NCI-H82 treated with DMSO at 0.1 percent for 48 hours (cell line): ENCODE results near the gene ZFAND3.

Experiments used
- DNase-seq: peaks from one replicate; lab custom pipeline; 2025; ENCODE audit not compliant: unreplicated experiment; lab: John Stamatoyannopoulos, UW

ZFAND3 gene

DNA sequence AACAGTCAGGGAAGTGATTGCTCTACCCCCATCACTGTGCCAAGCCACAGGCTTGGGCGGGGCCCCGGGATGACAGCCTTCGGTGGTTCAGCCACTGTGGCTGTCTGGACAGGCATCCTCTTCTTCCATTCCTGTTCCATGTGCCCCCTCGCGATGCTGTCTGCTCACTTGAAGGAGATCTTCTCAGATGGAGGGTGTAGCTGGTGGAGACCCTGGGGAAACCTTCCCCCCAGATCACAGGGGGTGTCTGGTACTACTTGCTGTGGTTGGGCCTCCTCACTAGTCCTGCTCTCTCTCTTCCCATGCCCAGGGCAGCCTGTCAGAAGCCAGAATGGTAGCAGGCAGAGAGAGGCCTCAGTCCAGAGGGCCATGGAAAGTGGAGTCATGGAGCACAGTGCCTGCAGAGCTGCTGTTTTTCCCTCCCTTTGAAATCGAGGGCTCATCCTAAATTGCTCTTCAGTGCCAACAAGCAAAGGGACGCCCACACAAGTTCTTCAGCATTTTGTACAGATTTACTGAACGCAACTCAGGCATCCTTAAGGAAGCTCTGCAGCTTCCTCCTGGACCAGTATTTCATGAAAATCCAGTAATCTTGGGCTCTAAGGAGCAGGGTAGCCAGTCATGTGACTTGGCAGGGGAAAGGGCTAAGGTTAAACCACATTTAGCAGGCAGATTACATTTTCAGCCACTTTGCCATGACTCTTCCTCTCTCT, 326.6 kb downstream of the ZFAND3 start:
- no peak for DNase-seq

DNA sequence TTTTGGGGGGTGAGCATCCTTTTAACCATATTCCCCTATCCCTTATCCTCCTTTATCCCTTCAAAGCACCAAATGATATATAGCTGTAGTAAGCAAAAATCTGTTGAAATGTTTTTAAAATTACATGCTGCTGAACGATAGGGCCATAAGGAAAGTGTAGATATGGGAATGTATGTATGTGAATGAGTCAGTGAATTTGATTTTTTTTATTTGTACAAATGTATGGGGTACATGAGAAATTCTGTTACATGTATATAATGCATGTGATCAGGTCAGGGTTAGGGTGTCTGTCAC, 327.2 kb downstream of the ZFAND3 start:
- DNase-seq, result no peak

DNA sequence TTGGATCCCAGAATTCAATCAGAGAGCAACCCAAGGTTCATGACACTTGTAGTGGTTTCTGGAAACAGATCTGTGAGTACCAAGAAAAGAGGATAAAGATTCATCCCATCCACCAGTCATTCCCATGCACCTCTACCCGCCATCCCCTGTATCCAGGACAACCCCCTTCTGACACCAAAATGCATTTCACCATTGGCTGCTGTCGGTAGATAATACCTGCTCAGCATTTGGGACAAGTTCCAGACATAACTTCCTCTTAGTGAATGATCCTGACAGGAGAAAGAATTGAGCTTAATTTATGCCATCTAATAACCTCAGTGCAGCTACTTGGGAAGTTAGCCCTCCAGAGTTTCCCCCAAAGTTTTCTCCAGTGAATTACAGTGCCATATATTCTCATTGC, 329.1 kb downstream of the ZFAND3 start:
- no peak for DNase-seq

DNA sequence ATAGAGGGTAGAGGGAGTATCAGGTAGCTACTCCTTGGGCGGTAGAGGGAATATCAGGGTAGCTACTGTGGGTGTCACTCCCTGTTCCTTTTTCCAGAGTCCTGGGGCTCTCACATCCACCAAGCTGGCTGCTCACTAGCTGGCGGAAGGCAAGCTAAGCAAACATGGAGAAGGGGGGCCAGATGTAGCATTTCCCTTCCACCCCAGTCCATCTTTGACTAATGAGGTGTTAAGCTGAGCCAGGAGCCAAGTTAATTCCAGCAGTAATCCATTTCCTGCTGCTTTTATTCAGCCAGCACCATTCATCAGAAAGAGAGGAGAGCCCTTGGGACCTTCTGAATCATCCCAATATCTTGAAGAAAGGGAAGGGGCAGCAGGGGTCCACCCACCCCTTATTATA, 330.0 kb downstream of the ZFAND3 start:
- DNase-seq, result peak; percentile 74

DNA sequence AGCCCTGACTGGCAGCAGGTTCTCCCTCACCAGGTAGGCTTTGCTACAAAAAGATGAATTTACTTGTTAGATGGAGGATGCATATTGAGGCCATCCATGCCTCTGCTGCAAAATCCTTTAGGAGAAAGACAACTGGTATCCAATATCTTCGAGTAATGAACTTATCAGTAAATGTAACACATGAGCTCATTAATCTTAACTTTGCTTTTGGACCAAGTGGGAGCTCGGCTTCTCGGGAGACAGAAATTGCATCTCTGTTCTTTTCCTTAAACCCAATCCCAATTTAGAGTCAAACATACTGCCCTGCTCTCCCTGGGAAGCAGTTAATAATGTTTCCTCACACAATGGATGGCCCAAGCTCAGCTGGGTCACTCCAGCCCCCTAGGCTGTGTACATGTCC, 330.5 kb downstream of the ZFAND3 start:
- DNase-seq, result no peak

DNA sequence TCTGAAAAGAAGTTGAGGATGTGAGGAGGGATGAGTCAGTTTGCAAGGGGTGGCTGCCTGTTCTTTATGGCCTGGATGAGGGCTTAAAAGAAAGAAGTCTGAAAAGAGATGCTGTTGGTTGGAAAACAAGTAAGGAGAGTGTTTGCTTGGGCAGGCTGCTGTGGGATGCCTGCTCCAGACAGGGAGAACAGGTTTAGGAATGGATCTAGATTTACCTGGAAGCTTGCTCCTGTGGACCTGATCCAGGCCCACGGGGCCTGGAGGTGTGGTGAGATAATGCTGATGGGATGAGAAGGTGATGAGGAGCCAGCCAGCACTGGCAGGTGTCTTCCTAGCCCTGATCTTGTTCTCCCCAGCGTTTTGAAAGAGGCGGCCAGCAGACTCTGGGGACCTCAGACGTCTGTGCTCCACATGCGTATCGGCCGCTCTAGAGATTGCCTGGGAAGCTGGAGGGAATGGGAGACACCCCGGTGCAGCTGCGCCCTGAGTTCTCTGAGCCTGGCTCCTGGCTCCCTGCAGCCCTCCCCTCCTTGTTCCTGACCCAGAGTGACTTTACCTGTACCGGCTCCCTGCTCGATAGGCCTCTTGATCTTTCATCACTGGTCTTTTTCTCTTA, 331.3 kb downstream of the ZFAND3 start:
- DNase-seq, result no peak

DNA sequence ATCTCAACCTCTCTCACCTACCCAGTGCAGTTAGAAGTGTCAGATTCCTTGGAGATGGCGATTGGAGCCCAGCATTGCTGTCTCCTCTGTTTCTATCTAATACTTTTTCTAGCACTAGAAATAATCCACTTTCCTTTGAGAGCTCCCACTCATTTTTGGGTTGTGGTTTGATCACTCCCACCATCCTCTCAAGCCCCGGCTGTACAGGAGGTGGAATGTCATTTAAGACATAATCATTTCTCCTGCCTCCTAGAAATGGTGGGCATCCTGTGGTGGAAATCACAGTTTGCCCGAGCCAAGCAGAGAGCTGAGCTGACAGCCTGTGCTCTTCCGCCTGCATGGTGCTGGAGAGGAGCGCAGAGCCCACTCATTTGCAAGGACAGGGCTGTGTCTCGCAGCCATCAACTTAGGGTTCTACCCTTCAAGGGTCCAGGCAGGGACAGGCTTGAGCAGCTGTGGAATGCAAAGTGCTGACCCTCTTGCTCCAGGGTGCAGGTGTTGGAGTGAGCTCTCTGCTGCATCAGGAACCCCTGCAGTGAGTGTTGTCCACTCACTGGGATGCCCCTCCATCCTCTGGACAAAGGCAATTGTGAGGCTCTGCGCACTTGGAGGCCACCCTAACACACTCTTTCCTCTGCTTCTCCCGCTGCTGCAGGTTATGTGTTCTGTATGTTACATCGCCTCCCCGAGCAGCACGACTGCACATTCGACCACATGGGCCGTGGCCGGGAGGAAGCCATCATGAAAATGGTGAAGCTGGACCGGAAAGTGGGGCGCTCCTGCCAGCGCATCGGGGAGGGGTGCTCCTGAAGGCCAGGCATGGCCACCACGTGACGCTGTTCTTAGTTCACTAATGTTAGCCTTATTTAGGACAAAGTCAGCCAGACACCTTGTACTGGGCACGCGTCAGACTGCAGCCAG, 332.3 kb downstream of the ZFAND3 start:
- DNase-seq, result no peak

DNA sequence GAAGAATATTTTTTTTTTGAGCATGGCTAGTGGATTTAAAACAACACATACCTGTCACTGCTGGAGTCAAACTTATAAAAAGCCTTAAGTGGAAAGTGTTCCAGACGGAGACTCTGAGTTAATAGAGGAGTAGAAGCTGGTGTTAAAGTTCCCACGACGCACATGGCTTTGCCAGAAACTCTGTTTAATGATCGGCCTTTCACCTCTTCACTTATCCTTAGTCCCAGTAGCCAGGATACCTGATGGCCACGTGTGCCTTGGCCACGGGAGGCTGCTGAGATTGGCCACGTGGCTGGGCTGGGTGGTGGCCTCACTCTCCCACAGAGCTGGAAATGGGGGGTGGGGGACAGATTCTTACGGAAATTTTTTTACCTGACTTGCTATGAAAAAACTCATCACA, 333.1 kb downstream of the ZFAND3 start:
- DNase-seq, result no peak

DNA sequence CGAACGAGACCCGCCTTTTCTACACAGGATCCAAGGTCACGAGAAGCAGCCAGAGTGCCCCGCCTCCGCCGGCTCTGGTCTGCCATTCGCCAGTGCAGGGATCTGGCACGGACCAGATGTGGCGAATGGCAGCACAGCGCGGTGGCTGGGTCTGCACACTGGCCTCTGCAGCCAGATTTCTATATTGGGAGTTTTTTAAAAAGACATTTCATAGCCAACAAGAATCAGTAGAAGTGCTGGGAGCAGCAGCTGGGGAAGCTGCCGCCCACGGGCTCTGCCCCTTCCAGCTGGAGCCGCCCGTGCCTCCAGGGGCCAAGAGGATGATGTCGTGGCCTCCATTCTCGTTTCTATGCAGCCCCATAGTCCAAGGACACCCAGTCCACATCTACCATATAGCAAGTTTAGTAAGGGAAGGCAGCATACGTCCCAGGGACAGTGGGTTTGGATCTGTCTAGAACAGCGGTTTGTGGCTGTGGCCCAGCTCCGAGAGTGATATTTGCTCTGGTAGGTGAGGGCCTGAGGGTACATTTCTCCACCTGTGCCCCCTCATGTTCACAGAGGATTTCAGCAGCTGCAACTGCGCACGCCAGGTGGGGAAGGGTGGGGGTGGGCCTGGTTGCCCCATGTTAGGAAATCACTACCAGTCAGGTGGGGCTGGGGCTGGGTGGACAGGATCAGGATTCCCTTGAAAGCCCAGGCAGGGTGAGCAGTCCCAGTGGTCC, 333.7 kb downstream of the ZFAND3 start:
- DNase-seq, result no peak

DNA sequence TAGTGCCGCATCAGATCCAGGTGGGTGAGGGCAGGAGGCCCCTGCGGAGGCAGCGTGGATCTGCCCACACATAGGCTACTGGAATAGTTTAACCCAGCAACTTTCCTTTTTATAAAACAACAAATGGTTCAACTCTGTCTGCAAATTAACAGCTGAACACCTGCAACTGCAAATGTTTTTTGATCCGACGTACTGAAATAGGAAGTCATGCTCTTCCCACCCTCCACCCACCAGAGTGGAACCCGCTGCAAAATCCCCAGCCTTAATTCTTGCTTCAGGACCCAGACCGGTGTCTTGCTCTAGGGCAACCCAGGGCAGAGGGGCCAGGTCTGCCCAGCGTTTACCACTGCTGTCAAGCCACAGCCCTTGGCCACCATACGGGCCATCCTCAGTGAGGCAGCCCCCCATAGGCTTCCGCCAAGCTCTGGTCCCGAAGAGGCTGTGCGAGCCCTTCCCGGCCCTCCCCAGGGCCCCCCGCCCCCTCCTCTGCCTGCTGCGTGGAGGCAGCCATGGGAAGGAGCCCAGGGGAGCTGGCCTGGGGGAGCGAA, 334.3 kb downstream of the ZFAND3 start:
- DNase-seq, result no peak

DNA sequence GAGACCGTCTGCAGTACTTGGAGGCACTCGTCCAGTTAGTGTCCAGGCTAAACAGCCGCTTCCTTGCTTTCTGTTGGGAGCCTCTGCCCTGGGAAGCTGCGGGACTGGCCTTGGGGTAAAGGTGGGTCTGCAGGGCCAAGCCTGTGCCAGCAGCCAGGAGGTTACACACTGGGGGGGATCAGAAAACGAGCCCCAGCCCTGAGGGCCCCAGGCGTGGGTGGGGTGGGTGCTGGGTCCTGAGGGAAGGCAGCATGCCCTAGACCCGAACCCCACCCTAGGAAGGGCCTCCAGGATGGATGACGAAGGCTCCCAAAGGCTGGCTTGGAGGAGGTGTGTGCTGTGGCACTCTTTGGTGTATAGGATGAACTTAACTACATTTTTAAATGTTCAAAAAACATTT, 335.2 kb downstream of the ZFAND3 start:
- DNase-seq, result no peak

DNA sequence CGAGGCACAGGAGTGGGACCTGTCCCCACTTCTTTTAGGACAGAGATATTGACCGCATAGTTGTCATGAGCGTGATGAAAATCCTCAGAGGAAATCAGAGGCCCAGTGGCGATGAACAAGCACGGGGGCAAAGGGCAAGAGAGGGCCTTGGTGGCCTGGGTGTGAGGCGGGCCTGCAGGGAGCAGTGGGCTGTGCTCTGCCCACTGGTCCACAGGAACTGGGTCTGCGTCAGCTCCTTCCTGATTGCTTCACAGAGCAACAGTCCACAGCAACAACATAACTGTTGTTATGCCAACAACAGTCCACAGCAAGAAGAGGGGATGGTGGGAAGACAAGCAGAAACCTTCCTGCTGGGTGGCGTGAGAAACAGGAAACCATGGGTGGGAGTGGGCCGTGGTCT, 335.6 kb downstream of the ZFAND3 start:
- DNase-seq, result no peak

DNA sequence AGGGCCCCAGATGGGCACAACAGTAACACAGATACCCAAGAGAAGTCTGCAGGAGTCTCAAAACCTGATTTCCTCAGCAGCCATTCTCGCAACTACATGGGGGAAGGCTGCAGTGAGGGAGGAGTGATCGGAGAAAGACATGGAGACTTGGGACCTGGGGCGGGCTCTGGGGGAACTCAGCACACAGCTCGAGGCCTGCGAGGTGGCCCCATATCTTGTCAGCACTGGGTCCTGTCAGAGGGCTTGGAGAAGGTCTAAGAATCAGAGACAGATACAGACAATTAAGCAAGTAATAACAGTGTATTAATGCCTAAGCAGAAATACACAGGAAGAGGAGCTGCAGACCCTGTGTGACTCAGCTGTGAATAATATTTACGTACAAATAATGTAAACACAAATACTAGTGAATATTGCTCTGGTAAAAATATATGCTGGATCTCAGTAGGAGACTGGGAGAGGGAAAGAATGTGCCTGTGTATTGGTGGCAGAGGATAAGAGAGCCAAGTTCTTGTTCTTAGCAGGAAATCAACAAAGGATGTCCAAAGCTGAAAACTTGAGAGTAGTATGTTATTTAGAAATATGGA, 336.2 kb downstream of the ZFAND3 start:
- DNase-seq, result no peak

DNA sequence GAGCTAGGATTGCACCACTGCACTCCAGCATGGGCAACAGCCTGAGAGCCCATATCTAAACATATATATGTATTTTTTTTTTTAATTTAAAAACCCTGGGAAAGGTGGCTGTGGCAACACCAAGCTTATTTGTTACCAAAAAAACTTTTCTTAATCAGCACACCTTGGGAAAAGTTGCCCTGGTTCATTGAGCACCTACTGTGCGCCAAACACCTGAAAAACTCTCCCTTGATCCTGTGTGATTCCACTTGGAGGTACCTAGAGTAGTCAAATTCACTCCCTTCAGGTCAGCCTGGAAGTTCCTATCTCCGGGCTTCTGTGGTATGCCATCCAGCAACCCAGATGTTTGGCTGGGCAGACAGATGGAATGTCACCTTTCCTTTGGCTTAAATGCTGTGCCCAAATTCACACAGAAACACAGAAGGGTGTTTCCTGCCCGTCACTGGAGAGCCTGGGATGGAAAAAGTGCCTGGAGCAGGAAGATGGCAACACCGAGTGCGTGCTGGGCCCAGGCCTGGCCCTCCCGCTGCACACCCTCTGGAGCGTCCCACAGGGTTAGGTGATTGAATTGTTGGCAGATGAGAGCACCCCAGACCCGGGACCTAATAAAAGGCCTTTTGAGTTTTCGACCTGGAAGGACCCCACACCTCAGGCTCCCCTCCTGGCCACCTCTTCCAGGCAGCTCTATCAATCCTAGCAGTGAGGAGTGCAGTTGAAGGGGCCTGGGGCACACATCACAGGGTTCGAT, 337.5 kb downstream of the ZFAND3 start:
- DNase-seq, result no peak

DNA sequence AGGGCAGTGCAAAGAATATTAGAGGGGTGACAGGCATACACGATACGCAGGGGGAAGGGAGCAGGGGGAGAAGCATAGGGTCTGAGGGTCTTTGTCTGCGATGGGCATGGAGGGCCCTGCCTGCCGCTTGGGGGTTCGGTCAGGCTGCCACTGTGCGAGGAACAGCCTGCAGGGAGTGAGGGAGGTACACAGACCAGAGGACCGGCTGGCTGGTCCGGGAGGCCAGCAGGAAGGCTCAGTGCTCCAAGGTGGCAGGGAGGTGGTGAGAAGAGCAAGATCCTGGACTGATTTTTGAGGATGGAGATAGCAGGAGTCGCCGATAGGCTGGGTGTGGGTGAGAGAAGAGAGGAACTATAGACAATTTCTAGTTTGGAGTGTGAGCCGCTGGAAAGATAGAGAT, 338.4 kb downstream of the ZFAND3 start:
- no peak for DNase-seq

DNA sequence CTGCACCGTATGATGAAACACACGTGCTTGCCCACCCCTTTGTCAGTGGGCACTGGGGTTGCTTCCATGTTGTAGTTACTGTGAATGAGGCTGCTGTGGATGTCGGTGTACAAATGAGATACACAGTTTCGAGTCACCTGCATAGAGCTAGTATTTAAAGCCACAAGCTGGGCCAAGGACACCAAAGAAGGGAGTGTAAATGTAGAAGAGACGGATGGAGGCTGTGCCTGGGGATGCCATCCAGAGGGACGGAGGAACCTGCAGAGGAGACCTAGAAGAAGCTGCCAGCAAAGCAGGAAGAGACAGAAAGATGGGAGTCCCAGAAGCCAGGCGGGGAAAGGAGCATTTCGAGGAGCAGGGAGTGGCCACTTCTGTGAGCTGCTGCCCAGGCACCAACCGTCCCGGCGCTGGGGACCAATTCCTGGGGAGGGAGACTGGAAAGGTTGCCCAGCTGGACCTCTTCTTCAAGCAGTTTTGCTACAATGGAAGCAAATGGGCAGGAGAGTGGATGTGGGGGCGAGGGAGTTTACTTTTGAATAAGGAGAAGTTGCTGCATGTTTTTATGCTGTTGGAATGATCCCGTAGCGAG, 339.3 kb downstream of the ZFAND3 start:
- no peak for DNase-seq

DNA sequence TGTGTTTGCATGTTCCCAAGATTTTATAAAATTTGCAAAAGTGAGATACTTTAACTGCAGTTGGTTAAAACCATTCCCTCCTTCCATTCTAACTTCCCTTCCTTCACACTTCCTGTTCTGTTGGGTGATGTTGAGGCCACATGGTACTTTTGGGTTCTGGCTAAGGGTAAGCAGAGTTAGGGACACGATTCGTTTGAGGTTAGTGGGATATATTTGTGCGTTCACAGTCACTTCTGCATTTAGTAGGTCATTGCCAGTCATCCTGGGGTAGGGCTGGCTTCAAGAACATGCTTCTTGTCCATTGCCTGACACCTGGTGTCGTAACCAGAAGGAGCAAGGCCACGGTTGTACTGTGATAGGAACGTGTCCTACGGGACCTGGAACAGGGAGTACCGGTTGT, 340.1 kb downstream of the ZFAND3 start:
- DNase-seq, result no peak

DNA sequence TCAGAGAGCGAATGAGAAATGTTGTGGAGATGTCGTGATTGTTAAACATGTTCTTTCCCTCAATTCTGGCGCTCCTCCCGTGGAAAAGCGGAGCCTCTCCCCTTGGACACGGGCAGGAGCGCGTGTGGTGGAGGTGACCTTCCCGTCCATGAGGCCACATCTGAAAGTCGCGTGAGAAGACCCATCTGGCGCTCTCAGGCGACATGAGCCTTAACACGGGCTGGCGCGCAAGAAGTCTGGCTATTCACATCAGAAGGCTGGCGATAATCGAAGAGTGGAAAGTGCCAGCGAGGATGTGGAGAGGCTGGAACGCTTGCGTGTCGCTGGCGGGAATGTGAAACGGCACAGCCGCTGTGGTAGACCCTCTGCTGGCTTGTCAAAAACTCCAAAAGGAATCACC, 341.3 kb downstream of the ZFAND3 start:
- no peak for DNase-seq

DNA sequence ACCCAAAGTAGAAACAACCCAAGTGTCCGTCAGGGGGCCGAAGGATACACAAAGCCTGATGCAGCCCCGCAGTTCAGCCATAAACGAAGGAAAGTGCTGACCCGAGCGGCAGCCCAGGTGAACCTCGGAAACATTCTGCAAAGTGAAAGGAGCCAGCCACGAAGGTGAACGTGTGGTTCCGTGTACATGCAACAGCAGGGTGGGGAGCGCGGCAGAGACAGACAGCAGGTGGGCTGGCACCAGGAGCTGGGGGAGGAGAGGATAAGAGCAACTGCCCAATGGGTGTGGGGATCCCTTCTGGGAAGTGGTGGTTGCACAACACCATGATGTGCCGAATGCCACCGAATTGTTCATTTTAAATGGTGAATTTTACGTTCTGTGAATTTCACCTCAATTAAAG, 341.8 kb downstream of the ZFAND3 start:
- no peak for DNase-seq
